RWPE2 (cell line): ENCODE measurements around the gene HEXB.

Source experiments
- ATAC-seq: fragments of 200-7000 bp; cut with Tn5 transposase; 3 replicates; pipeline ENCODE4 v1.9.1; 2021; ENCODE audit warnings: low read depth
- DNase-seq: peaks from one replicate; pipeline ENCODE4 v3.0.0-alpha.2; 2020; ENCODE audit warnings: low spot score
- H3K27ac ChIP-seq: fragments of 450-650 bp; 2 replicates; pipeline ENCODE4 v1.5.1; 2017; ENCODE audit warnings: mild to moderate bottlenecking; ENCODE audit not compliant: poor library complexity, severe bottlenecking
- H3K27me3 ChIP-seq: fragments of 250-450 bp; sonication (Bioruptor Pico); 2 replicates; pipeline ENCODE4 v1.5.1; 2021; ENCODE audit warnings: mild to moderate bottlenecking, moderate library complexity; ENCODE audit not compliant: insufficient read depth, poor library complexity, severe bottlenecking
- H3K36me3 ChIP-seq: fragments of 250-450 bp; sonication (Bioruptor Pico); 2 replicates; pipeline ENCODE4 v1.5.1; 2020; ENCODE audit warnings: low read depth, mild to moderate bottlenecking, moderate library complexity
- H3K4me1 ChIP-seq: fragments of 250-450 bp; sonication (Bioruptor Pico); 2 replicates; pipeline ENCODE4 v1.5.1; 2021; ENCODE audit warnings: mild to moderate bottlenecking, moderate library complexity; ENCODE audit not compliant: insufficient read depth, poor library complexity, severe bottlenecking
- H3K4me3 ChIP-seq: fragments of 250-450 bp; sonication (Bioruptor Pico); 2 replicates; pipeline ENCODE4 v1.5.1; 2021; ENCODE audit warnings: mild to moderate bottlenecking, moderate library complexity; ENCODE audit not compliant: severe bottlenecking
- H3K9me3 ChIP-seq: fragments of 250-450 bp; sonication (Bioruptor Pico); 2 replicates; pipeline ENCODE4 v1.5.1; 2021; ENCODE audit warnings: mild to moderate bottlenecking, moderate library complexity; ENCODE audit not compliant: severe bottlenecking
- TF ChIP-seq, protein P1 (sequence below): fragments of 450-650 bp; IDR thresholded peaks from one replicate; pipeline ENCODE4 v1.5.1; 2017; ENCODE audit warnings: mild to moderate bottlenecking, moderate library complexity; ENCODE audit not compliant: poor library complexity, severe bottlenecking

The HEXB gene

DNA sequence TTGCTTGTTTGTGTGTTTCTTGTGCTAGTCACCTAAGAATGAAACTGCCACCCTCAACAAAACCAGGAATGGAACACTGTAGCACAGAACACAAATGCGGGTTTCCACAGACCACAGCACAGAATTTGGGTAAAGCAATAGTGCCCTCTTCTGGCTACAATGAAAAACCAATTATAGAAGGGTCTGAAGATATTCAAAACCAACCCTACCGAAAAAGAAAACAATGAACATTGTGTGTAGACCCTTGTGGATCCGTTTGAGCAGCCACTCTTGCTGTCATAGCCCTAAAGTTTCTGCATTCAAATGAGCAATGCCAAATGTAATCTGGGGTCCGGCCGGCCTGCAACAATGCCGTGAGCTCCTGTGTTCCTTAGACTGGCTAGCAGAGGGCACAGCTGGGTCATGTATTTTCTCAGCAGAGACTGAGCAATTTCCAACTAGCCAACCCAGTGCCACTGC lies 36.2 kb upstream of the HEXB start:
- DNase-seq (no peak), ATAC-seq (peak; percentile 74)
- peaks cover 22% of the 10 kb centered on the region for H3K4me1 ChIP-seq
- H3K36me3 ChIP-seq, result no peaks in the 10 kb centered on the region
- TF ChIP-seq, protein P1, sequence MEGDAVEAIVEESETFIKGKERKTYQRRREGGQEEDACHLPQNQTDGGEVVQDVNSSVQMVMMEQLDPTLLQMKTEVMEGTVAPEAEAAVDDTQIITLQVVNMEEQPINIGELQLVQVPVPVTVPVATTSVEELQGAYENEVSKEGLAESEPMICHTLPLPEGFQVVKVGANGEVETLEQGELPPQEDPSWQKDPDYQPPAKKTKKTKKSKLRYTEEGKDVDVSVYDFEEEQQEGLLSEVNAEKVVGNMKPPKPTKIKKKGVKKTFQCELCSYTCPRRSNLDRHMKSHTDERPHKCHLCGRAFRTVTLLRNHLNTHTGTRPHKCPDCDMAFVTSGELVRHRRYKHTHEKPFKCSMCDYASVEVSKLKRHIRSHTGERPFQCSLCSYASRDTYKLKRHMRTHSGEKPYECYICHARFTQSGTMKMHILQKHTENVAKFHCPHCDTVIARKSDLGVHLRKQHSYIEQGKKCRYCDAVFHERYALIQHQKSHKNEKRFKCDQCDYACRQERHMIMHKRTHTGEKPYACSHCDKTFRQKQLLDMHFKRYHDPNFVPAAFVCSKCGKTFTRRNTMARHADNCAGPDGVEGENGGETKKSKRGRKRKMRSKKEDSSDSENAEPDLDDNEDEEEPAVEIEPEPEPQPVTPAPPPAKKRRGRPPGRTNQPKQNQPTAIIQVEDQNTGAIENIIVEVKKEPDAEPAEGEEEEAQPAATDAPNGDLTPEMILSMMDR, result peak; percentile 97
- no peaks in the 10 kb centered on the region for H3K27me3 ChIP-seq
- H3K4me3 ChIP-seq, result no peak overlapping the region
- no peak overlapping the region for H3K27ac ChIP-seq
- H3K9me3 ChIP-seq, result no peaks in the 10 kb centered on the region

DNA sequence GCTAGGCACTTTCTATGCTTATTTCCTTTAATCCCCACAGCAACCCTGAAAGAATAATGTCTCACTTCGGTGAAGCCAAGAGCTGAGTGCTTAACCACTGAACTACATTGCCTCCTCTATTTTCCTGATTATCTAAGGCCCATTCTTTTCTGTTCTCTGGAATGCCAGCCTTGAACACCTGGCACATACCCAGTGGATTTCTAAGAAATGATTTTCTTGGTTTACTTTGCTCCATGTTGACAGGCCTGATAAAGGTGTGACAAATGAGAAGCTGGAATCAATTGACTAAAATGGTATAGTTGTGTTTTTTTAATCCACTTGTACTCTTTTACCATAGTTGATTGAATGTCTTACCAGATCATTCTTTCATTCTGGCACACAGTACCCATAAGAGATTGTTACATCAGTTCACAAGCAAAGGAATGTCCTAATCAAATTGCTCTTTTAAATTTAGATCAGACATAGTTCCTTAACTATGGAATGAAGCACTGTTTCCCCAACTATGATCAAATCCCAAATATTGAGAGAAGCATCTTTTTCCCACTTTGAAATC lies 35.5 kb upstream of the HEXB start:
- ATAC-seq, result no peak

DNA sequence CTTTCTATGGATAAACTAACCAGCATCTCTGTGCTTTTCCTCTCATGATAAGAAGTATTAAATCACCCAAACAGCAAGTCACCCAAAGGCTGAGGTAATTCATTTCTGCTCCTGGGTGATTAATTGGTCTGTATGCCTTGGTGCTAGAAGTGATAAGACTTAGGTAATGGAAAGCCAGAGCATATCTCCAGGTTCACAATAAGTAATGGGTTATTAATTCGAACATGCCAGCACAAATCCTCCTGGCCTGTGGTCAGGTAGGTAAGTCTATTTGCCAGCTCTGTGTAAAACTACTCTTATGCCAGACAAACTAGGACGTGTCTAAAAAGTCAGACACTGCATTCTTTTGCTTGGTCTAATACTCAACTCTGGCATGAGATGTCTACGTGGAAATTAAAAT lies 33.3 kb upstream of the HEXB start:
- Histone ChIP-seq H3K27ac (peak overlapping the region; percentile 36), H3K36me3 (no peaks in the 10 kb centered on the region), H3K9me3 (no peaks in the 10 kb centered on the region), H3K27me3 (no peaks in the 10 kb centered on the region), H3K4me1 (peaks cover 19% of the 10 kb centered on the region), H3K4me3 (no peak overlapping the region)
- TF ChIP-seq, protein P1, result no peak
- ATAC-seq (peak; percentile 77), DNase-seq (no peak)

More for the DNA sequence above, 35.5 kb upstream of the HEXB start:
- H3K4me1 ChIP-seq, result peaks cover 19% of the 10 kb centered on the region
- TF ChIP-seq, protein P1, result no peak
- H3K27me3 ChIP-seq, result no peaks in the 10 kb centered on the region
- no peaks in the 10 kb centered on the region for H3K9me3 ChIP-seq
- no peaks in the 10 kb centered on the region for H3K36me3 ChIP-seq
- no peak for DNase-seq
- H3K4me3 ChIP-seq, result no peak overlapping the region
- no peak overlapping the region for H3K27ac ChIP-seq

DNA sequence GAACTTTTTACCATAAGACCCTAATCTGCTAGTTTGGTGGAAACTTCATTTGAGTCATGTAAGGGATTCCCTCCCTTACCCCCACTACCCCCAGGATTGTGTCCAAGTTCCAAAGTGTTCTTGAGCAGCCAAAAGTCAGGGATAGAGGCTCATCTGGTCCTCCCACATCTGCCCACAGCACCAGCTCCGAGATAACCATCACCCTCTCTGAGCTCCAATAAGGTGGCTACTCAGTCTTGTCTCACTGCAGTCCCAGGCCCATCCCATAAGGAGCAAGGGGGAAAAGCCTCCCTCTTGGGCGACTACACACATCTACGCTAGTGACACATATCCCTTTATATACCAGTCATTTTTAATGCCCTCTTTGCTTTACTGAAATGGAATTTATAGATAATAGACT lies 32.5 kb upstream of the HEXB start:
- Histone ChIP-seq H3K9me3 (no peaks in the 10 kb centered on the region), H3K27ac (peak overlapping the region; percentile 36), H3K27me3 (no peaks in the 10 kb centered on the region), H3K4me1 (peaks cover 10% of the 10 kb centered on the region), H3K4me3 (no peak overlapping the region), H3K36me3 (no peaks in the 10 kb centered on the region)
- no peak for DNase-seq
- no peak for ATAC-seq
- TF ChIP-seq, protein P1, result no peak

DNA sequence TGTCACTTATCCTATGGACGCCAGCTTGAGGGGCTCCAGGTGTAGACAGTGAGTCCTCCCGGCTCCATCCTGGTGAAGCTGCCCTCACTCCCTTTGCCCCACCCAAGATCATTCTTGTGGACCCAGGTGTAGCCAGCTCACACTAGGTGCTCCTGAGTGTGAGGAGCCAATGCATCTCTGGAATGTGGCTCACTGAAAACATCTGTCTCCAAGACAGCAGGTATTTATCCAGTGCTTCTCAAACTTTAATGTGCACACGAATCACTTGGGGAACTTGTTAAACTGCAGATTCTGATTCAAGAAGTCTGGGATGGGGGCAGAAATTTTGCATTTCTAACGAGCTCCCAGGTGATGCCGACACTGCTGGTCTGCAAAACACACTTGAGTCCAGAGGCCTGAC lies 31.0 kb upstream of the HEXB start:
- Histone ChIP-seq H3K9me3 (no peaks in the 10 kb centered on the region), H3K27ac (no peak overlapping the region), H3K4me3 (no peak overlapping the region), H3K27me3 (no peaks in the 10 kb centered on the region), H3K4me1 (peaks cover 5% of the 10 kb centered on the region), H3K36me3 (no peaks in the 10 kb centered on the region)
- ATAC-seq (no peak), DNase-seq (no peak)
- TF ChIP-seq, protein P1, result no peak
